Measurements from ENCODE around the gene ACHE. TPM values are rescaled to one million over a fixed set of nuclear protein-coding genes. Genes with fewer than 3 reads are reported as not detected.

ACHE gene
- total RNA-seq, 1 experiment from 2014 or later: 7.0 TPM

DNA sequence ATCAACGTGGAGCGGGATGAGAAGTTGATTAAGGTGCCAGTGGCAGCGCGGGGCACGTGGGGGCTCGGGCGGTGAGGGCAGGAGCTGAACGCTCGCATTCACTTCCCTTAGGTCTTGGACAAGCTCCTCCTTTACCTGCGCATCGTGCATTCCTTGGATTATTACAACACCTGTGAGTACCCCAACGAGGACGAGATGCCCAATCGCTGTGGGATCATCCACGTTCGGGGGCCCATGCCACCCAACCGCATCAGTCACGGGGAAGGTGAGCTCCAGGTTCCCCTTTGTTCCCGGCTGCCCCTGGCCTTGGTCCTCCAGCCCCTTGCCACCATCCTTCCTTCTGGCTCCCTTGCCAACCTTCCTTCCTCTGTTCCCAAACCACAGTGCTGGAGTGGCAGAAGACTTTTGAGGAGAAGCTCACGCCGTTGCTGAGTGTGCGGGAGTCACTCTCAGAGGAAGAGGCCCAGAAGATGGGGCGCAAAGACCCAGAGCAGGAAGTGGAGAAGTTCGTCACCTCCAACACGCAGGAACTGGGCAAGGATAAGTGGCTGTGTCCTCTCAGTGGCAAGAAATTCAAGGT is 8.7 kb downstream of the ACHE start:
- no peak overlapping the region for H2AFZ ChIP-seq (ENCODE audit: low read length)
- peaks cover 2% of the 10 kb centered on the region; the same call in 1 of the 2 replicates for H3K4me1 ChIP-seq (ENCODE audit: insufficient read depth, low read length)
- H2BK20ac ChIP-seq (ENCODE audit: low read depth, low read length, poor library complexity, severe bottlenecking): no peak overlapping the region
- H3K27me3 ChIP-seq (ENCODE audit: insufficient read depth, low read length): no peaks in the 10 kb centered on the region
- no CpG with 5 or more reads among the region's 25 CpGs for WGBS (ENCODE audit: extremely low coverage, insufficient read length, low lambda C conversion rate)
- no peak overlapping the region for H4K5ac ChIP-seq (ENCODE audit: insufficient read length, low read depth, low read length)
- no peak overlapping the region for H4K8ac ChIP-seq (replicated peaks; ENCODE audit: insufficient read length, low read depth, low read length)
- H3K4ac ChIP-seq (ENCODE audit: low read depth, low read length): no peak overlapping the region
- DNase-seq: no peak
- H2AK5ac ChIP-seq (ENCODE audit: insufficient read length, low read length): no peak overlapping the region
- no peak overlapping the region for H3K23ac ChIP-seq (ENCODE audit: insufficient read length, low read depth, low read length)
- H3K4me3 Mint-ChIP-seq: peak overlapping the region; percentile 24 to 83
- H3K4me2 ChIP-seq (ENCODE audit: insufficient read depth, insufficient read length, low read length): no peak overlapping the region
- H3K9me3 ChIP-seq (ENCODE audit: control insufficient read depth, low read depth, low read length): no peaks in the 10 kb centered on the region
- H2BK12ac ChIP-seq (ENCODE audit: insufficient read length, low read depth, low read length): no peak overlapping the region
- H2BK120ac ChIP-seq (ENCODE audit: low read depth, low read length, poor library complexity, severe bottlenecking): no peak overlapping the region
- no peaks in the 10 kb centered on the region for H3K9me3 Mint-ChIP-seq
- H2BK15ac ChIP-seq (ENCODE audit: low read depth, low read length): no peak overlapping the region
- no peaks in the 10 kb centered on the region for H3K79me1 ChIP-seq (ENCODE audit: insufficient read depth, low read depth, low read length, poor library complexity, severe bottlenecking)
- H3K56ac ChIP-seq (ENCODE audit: insufficient read length, low read depth, low read length): no peak overlapping the region
- H3K27ac ChIP-seq (ENCODE audit: insufficient read length, low read depth, low read length): no peak overlapping the region
- peaks cover 24% of the 10 kb centered on the region for H3K23me2 ChIP-seq (ENCODE audit: insufficient read length, low read depth, low read length, poor library complexity, severe bottlenecking)
- no peak overlapping the region for H3K9ac ChIP-seq (ENCODE audit: extremely low read depth, insufficient read length, low read length)
- no peaks in the 10 kb centered on the region; the same call in 1 of the 2 replicates for H3K27me3 Mint-ChIP-seq (ENCODE audit: low read depth)
- H3K18ac ChIP-seq (ENCODE audit: insufficient read length, low read depth, low read length): no peak overlapping the region
- no peak overlapping the region for H4K91ac ChIP-seq (ENCODE audit: insufficient read length, low read depth, low read length)
- peaks cover 6% of the 10 kb centered on the region; the same call in 1 of the 2 replicates for H3K79me2 ChIP-seq (ENCODE audit: insufficient read depth, low read length)
- peaks cover 36 to 49% of the 10 kb centered on the region in 2 experiments for H3K4me1 Mint-ChIP-seq
- no peaks in the 10 kb centered on the region for H4K20me1 ChIP-seq (ENCODE audit: control insufficient read depth, insufficient read depth, insufficient read length)
- peaks cover 59 to 69% (median 66%) of the 10 kb centered on the region in 3 experiments for H3K36me3 Mint-ChIP-seq (ENCODE audit: insufficient read depth in 1 of 3, low read depth in 3 of 3)
- TF ChIP-seq, protein P1, sequence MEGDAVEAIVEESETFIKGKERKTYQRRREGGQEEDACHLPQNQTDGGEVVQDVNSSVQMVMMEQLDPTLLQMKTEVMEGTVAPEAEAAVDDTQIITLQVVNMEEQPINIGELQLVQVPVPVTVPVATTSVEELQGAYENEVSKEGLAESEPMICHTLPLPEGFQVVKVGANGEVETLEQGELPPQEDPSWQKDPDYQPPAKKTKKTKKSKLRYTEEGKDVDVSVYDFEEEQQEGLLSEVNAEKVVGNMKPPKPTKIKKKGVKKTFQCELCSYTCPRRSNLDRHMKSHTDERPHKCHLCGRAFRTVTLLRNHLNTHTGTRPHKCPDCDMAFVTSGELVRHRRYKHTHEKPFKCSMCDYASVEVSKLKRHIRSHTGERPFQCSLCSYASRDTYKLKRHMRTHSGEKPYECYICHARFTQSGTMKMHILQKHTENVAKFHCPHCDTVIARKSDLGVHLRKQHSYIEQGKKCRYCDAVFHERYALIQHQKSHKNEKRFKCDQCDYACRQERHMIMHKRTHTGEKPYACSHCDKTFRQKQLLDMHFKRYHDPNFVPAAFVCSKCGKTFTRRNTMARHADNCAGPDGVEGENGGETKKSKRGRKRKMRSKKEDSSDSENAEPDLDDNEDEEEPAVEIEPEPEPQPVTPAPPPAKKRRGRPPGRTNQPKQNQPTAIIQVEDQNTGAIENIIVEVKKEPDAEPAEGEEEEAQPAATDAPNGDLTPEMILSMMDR (conservative IDR thresholded peaks at IDR 0.05): no peak
- no peak overlapping the region for H2BK5ac ChIP-seq (ENCODE audit: insufficient read length, low read length)
- H3T11ph ChIP-seq (ENCODE audit: low read length): no peak overlapping the region
- no peak overlapping the region for H3K14ac ChIP-seq (ENCODE audit: insufficient read depth, low read length)
- H3K27ac Mint-ChIP-seq: peak overlapping the region; percentile 79 to 92 (median 88); a peak in 5 of 7 replicates

Measured in H9 (cell line).